Activated CD8-positive, alpha-beta T cell treated with anti-CD3 and anti-CD28 coated beads, Interleukin-2, amount 10 ng/mL, durations not matched to agents 7 days and 5 days (primary cell): ENCODE results near the gene HDGFL2. TPM values are rescaled to one million over a fixed set of nuclear protein-coding genes. Genes with fewer than 3 reads are reported as not detected.
"Not testable (repeated sequence)": the region's sequence is repeated elsewhere in the genome, so short reads cannot be mapped to it uniquely, and the experiment has no call there.

Experiments
- ATAC-seq: fragments of 150-1000 bp; cut with Tn5 transposase; one replicate; pipeline ENCODE4 v1.10.0; 2021; ENCODE audit warnings: moderate library complexity
- CTCF ChIA-PET: fragments of 350-600 bp; sonication (Branson Sonifier 250); formaldehyde crosslinking; loops from one replicate; lab custom pipeline; 2021; ENCODE audit warnings: antibody characterized with exemption; lab: Charles Lee
- POLR2A ChIA-PET: fragments of 350-600 bp; sonication (Branson Sonifier 250); formaldehyde crosslinking; loops from one replicate; lab custom pipeline; 2021; ENCODE audit warnings: antibody characterized with exemption; lab: Charles Lee
- DNase-seq: peaks from one replicate; pipeline ENCODE4 v3.0.0-alpha.2; 2020
- H3K27ac Mint-ChIP-seq: one replicate; pipeline ENCODE4 v1.8.0; 2021; ENCODE audit warnings: mild to moderate bottlenecking, mixed read lengths
- H3K27me3 Mint-ChIP-seq: one replicate; pipeline ENCODE4 v1.8.0; 2021; ENCODE audit warnings: low read depth, mixed read lengths
- H3K36me3 Mint-ChIP-seq: one replicate; pipeline ENCODE4 v1.8.0; 2021; ENCODE audit warnings: low read depth, mixed read lengths
- H3K4me1 Mint-ChIP-seq: one replicate; pipeline ENCODE4 v1.8.0; 2021; ENCODE audit warnings: low read depth, mixed read lengths
- H3K4me3 Mint-ChIP-seq: one replicate; pipeline ENCODE4 v1.8.0; 2021; ENCODE audit warnings: mild to moderate bottlenecking, mixed read lengths
- H3K9me3 Mint-ChIP-seq: one replicate; pipeline ENCODE4 v1.8.0; 2022; ENCODE audit warnings: mixed read lengths; ENCODE audit not compliant: insufficient read depth
- total RNA-seq, 2 experiments: library from RNA; stranded (reverse); gene quantifications; one replicate each; pipeline ENCODE4 v1.2.3, GENCODE V29; 2021

HDGFL2 gene
- total RNA-seq, 2 experiments from 2014 or later: 53.9 to 57.6 TPM

DNA sequence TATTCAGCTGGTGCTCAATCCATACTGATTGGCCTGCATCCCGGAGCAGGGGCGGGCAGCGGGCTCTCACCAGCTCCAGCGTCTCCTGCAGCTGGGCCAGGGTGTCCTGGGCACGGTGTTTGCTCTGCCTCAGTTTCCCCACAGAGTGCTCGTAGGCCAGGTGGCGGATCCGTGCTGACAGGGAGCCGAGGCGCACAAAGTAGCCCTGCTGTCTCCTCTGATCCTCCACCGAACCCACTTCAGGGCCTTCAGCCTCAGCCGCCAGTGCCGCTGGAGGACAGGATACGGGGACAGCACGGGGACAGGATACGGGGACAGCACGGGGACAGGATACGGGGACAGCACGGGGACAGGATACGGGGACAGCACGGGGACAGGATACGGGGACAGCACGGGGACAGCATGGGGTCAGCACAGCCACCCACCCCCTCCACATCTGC is 53.5 kb downstream of the HDGFL2 start:
- no peak overlapping the region for H3K27ac Mint-ChIP-seq
- ChIA-PET POLR2A (interaction anchor here (0.5 to 0.6 kb wide), 2 partner anchors 22 to 1376 kb away, joined by 3 read pairs; no protein-coding TSS in a partner anchor), CTCF (interaction anchor here (0.6 to 4.2 kb wide), 16 partner anchors 9 to 555 kb away, joined by 3 to 39 read pairs (median 3); partner anchors contain the start of genes DAPK3, LRG1 and PLIN5)
- no peak for DNase-seq
- no peak overlapping the region for H3K4me3 Mint-ChIP-seq
- H3K9me3 Mint-ChIP-seq: no peaks in the 10 kb centered on the region
- no peaks in the 10 kb centered on the region for H3K36me3 Mint-ChIP-seq
- no peaks in the 10 kb centered on the region for H3K4me1 Mint-ChIP-seq
- no peak for ATAC-seq
- no peaks in the 10 kb centered on the region for H3K27me3 Mint-ChIP-seq

DNA sequence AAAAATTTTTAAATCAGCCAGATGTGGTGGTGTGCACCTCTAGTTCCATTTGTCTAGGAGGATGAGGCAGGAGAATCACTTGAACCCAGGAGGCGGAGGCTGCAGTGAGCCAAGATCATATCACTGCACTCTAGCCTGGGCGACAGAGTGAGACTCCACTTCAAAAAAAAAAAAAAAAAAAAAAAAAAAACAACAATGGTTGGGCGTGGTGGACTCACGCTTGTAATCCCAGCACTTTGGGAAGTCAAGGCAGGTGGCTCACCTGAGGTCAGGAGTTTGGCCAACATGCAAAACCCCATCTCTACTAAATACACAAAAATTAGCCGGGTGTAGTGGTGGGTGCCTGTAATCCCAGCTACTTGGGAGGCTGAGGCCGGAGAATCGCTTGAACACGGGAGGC is 55.3 kb downstream of the HDGFL2 start:
- CTCF ChIA-PET: interaction anchor here (0.7 to 1.4 kb wide), 2 partner anchors 28 to 261 kb away, joined by 3 to 5 read pairs; no protein-coding TSS in a partner anchor
- ATAC-seq, POLR2A ChIA-PET, H3K4me1 Mint-ChIP-seq, H3K9me3 Mint-ChIP-seq, H3K36me3 Mint-ChIP-seq, H3K4me3 Mint-ChIP-seq, DNase-seq, H3K27ac Mint-ChIP-seq, H3K27me3 Mint-ChIP-seq: not testable (repeated sequence)

DNA sequence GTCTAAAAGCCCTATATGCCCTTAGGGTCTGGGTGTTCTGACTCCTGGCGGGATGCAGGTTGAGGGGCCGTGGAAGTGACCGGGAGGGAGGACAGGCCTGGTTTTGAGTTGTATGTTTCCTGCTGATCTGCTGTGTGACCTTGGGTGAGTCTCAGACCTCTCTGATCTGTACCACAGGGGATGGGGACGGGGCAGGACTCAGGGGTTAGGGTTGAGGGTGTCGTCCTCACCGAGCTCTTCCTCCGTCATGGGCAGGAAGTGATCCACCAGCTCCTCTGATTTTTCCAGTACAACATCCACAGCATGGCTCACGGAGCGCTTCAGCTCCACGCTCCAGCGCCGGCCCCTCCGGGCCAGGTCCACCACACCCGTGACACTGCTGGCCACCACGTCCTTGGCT is 56.7 kb downstream of the HDGFL2 start:
- peaks cover 4% of the 10 kb centered on the region for H3K27me3 Mint-ChIP-seq
- H3K4me3 Mint-ChIP-seq: no peak overlapping the region
- H3K9me3 Mint-ChIP-seq: no peaks in the 10 kb centered on the region
- no peaks in the 10 kb centered on the region for H3K36me3 Mint-ChIP-seq
- CTCF ChIA-PET: no interaction called here
- H3K4me1 Mint-ChIP-seq: no peaks in the 10 kb centered on the region
- DNase-seq (no peak), ATAC-seq (no peak)
- POLR2A ChIA-PET: no interaction called here
- no peak overlapping the region for H3K27ac Mint-ChIP-seq

DNA sequence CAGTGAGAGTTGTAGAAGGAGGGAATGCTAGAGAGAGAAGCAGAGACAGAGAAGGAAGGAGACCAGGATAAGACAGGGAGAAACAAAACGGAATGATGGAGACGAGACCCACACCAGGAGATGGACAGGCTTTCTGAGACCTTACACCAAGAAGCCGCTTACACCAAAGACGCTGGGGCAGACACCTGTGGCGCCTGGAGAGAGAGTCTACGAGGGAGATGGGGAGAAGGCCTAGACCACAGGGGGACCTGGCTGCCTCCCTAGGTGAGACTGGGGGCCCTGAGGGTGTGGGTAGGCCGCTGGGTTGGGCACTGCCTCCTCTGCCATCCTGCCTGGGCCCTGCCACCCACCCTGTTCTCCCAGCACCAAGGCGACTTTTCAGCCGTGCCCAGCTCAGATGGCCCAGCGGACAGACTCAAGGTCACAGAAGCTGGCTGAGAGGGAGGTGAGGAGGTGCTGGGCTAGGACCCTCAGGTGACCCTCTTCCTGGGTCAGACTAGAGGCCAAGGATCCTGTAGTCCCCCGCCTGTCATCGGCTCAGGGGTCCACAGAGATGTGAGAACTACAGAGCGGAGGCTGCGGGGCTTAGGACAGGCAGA is 57.9 kb downstream of the HDGFL2 start:
- no peak for ATAC-seq

DNA sequence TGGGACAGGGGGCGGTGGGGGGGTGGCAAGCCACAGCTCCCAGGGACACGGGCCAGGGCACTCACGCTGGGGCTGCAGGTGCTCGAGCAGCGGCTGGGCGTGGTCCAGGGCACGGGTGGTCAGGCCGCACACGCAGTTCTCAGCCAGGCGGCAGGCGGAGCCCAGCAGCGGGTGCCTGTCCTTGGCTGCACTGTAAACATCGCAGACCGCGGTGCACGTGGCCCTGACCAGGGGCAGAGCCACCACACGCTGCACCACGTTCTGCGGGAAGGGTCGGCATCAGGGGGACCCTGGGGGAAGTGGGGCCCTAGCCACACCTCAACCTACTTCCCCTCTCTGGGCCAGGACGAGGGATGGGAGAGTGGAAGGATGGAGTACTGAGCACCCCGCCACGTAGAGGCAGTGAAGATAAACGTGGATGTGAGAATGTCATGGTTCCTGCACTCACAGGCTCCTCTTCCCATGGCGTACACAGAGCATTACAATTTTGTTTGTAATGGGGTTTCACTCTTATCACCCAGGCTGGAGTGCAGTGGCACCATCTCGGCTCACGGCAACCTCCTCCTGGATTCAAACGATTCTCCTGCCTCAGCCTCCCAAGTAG is 59.6 kb downstream of the HDGFL2 start:
- Mint-ChIP-seq H3K9me3 (no peaks in the 10 kb centered on the region), H3K27me3 (peaks cover 7% of the 10 kb centered on the region), H3K4me3 (no peak overlapping the region), H3K27ac (no peak overlapping the region), H3K36me3 (no peaks in the 10 kb centered on the region), H3K4me1 (no peaks in the 10 kb centered on the region)
- DNase-seq (no peak), ATAC-seq (no peak)
- ChIA-PET POLR2A (no interaction called here), CTCF (interaction anchor here (5.2 kb wide), 1 partner anchor 7 kb away, joined by 39 read pairs; no protein-coding TSS in a partner anchor)

More for the DNA sequence above, 57.9 kb downstream of the HDGFL2 start:
- H3K36me3 Mint-ChIP-seq: no peaks in the 10 kb centered on the region
- CTCF ChIA-PET: no interaction called here
- DNase-seq: no peak
- H3K4me1 Mint-ChIP-seq: no peaks in the 10 kb centered on the region
- POLR2A ChIA-PET: no interaction called here
- H3K4me3 Mint-ChIP-seq: no peak overlapping the region
- no peak overlapping the region for H3K27ac Mint-ChIP-seq
- H3K9me3 Mint-ChIP-seq: no peaks in the 10 kb centered on the region
- peaks cover 7% of the 10 kb centered on the region for H3K27me3 Mint-ChIP-seq

DNA sequence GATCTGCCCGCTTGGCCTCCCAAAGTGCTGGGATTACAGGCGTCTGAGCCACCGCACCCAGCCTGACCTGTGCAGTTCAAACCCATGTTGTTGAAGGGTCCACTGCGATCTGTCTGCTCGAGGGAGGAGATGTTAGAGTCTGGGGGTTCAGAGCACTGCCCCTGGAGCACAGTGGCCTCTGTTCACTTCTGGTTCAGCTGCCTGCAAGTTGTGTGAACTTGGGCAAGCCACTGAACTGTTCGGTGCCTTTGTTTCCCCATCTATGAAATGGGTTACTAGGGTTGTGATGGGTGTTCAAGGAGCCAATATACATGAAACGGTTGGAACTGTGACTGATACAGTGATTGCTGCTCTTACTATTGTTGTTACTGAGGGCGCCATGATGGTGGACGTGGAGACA is 61.2 kb downstream of the HDGFL2 start:
- CTCF ChIA-PET: interaction anchor here (5.2 kb wide), 1 partner anchor 9 kb away, joined by 39 read pairs; no protein-coding TSS in a partner anchor
- POLR2A ChIA-PET: no interaction called here
- no peaks in the 10 kb centered on the region for H3K36me3 Mint-ChIP-seq
- DNase-seq (no peak), ATAC-seq (no peak)
- no peaks in the 10 kb centered on the region for H3K9me3 Mint-ChIP-seq
- H3K4me3 Mint-ChIP-seq: no peak overlapping the region
- no peaks in the 10 kb centered on the region for H3K4me1 Mint-ChIP-seq
- H3K27me3 Mint-ChIP-seq: peaks cover 7% of the 10 kb centered on the region
- no peak overlapping the region for H3K27ac Mint-ChIP-seq

DNA sequence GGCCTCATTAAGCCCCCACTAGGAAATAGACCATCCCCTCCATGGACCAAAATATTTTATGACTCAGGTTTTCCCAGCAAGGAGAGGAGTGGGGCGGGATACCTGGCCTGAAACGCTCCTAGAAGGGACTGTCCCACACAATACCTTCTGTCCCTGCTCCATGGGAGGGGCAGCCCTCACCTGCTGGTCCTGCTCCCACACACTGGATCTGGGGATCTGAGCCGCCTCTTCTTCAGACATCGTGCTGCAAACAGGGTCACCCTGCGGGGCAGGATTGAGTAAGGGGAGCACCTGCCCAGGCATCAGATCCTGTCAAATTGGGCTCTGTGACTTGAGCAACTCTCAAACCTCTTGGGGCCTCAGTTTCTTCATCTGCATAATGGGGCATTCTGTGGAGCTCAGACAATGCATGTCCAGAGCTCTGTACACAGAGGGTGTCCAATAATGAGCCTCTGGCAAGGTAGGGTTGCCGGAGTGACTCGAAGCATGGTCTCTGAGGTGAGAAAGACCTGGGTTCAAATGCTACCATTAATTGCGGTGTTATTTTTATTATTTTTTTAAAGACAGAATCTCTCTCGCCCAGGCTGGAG is 61.8 kb downstream of the HDGFL2 start:
- ATAC-seq (no peak), DNase-seq (no peak)
- Mint-ChIP-seq H3K27me3 (peaks cover 7% of the 10 kb centered on the region), H3K27ac (no peak overlapping the region), H3K4me1 (no peaks in the 10 kb centered on the region), H3K4me3 (no peak overlapping the region), H3K36me3 (no peaks in the 10 kb centered on the region), H3K9me3 (no peaks in the 10 kb centered on the region)
- POLR2A ChIA-PET: no interaction called here
- CTCF ChIA-PET: interaction anchor here (5.2 kb wide), 1 partner anchor 9 kb away, joined by 39 read pairs; no protein-coding TSS in a partner anchor

DNA sequence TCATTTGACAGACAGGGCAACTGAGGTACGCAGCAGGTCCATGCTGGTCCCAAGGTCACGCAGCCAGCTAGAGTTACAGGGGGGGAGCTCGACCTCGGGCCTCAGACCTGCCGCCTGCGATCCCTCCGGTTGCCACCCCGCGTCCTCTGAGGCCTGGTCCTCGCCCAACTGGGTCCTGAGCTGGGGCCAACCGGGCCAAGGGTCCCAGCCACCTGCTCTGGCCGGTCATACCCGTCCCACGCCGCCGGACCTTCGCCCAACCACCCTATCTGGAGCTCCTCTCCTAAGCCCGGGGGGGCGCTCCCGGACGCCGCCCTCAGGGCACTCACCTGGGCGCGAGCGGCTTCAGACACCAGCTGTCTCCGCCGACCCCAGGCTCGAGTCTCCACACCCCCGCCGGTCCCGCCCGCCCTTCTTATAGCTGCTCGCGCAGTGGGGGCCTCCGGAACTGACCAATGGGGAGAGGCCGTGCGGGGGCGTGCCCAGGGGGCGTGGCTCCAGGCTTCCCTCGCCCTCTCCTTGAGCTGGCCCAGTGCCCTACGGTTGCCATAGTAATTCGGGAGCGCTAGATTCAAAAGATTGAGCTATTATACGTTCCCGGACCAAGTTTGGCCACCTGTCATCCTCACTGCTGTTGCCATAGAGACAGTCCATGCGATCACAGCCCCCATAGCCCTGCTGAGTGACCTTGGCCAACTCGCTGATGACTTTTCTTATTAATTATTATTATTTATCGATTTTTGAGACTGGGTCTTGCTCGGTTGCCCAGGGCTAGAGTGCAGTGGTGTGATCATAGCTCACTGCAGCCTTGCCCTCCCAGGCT is 63.0 kb downstream of the HDGFL2 start, which contains the start of gene PLIN5:
Gene PLIN5 (minus strand): TSS at position 389 of the 823 bp plus-strand sequence. CDS start 1,150 bp downstream, outside the sequence.
- Mint-ChIP-seq H3K4me1 (peaks cover 3% of the 10 kb centered on the region), H3K27me3 (peaks cover 7% of the 10 kb centered on the region), H3K4me3 (no peak within 1 kb of the TSS), H3K36me3 (no peaks in the 10 kb centered on the region), H3K27ac (no peak within 1 kb of the TSS), H3K9me3 (no peaks in the 10 kb centered on the region)
- ChIA-PET CTCF (interaction anchor here (0.9 to 5.2 kb wide), 2 partner anchors 10 to 102 kb away, joined by 4 to 39 read pairs; no protein-coding TSS in a partner anchor), POLR2A (no interaction called here)
- ATAC-seq: peak; percentile 72
- DNase-seq: peak; percentile 42

DNA sequence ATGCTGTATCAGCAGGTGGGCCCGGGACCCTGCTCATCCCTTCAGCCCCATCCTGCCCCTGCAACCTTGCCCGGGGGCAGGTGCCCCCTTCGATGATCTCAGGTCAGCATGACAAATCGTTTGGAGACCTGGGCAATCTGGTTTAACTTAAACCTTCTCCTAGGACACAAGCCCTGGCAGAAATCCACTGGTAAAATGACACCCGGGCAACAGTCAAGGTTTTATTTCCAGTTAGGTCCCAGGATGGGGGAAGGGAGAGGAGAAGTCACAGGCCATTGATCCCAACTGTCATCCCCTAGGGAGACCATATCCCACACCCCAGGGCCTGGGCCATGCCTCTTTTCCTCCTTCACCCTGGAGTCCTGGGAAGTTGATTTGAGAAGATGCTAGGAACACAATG is 64.7 kb downstream of the HDGFL2 start:
- CTCF ChIA-PET: interaction anchor here (5.2 kb wide), 1 partner anchor 12 kb away, joined by 39 read pairs; no protein-coding TSS in a partner anchor
- peaks cover 2% of the 10 kb centered on the region for H3K36me3 Mint-ChIP-seq
- peaks cover 7% of the 10 kb centered on the region for H3K27me3 Mint-ChIP-seq
- H3K27ac Mint-ChIP-seq: no peak overlapping the region
- POLR2A ChIA-PET: no interaction called here
- ATAC-seq: no peak
- DNase-seq: no peak
- H3K9me3 Mint-ChIP-seq: peaks cover 3% of the 10 kb centered on the region
- H3K4me1 Mint-ChIP-seq: peaks cover 7% of the 10 kb centered on the region
- H3K4me3 Mint-ChIP-seq: no peak overlapping the region

DNA sequence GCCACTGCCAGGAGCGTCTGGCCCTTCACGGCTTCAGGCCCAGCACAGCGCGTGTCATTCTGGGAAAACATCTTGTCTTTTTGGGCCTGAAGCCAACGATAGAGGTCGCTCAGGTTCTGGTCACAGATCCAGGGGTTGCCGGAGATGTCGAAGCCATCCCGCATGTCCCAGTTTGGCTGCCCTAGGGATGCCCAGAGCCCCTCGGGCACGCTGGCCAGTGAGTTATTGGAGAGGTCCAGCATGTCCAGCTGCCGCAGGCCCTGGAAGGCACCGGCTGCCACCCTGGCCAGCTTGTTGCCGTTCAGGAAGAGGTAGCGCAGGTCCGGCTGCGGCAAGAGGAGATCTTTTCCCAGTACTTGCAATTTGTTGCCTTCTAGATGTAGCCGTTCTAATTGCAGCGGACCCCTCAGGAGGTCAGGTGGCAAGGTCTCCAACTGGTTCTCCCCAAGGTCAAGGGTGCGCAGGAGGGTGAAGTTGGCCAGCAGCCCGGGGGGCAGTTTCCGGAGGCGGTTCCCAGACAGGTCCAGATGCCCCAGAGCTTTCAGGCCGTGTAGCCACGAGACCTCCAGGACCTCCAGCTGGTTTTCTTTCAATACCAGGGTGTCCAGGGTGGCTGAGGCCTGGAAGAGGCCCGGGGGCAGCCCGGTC is 66.0 kb downstream of the HDGFL2 start:
- Mint-ChIP-seq H3K36me3 (peaks cover 2% of the 10 kb centered on the region), H3K27ac (no peak overlapping the region), H3K4me3 (no peak overlapping the region), H3K4me1 (peaks cover 7% of the 10 kb centered on the region), H3K9me3 (peaks cover 3% of the 10 kb centered on the region), H3K27me3 (peaks cover 7% of the 10 kb centered on the region)
- ChIA-PET POLR2A (no interaction called here), CTCF (interaction anchor here (4.0 kb wide), 1 partner anchor 14 kb away, joined by 23 read pairs; no protein-coding TSS in a partner anchor)
- no peak for ATAC-seq
- no peak for DNase-seq

DNA sequence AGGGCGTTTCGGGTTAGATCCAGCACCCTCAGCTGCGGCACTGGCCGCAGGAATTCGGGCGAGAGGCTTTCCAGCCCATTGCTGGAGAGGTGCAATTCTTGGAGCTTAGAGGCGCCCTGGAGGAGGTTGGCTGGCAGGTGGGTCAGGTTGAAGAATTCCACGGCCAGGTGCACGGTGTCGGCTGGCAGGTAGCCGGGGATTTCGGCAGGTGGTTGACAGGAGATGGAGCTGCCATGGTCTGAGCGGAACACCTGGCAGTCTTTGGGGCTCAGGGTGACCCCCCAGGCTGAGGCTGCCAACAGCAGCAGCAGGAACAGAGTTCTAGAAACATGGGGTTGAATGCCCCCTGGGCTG is 66.5 kb downstream of the HDGFL2 start:
- Mint-ChIP-seq H3K4me1 (peaks cover 7% of the 10 kb centered on the region), H3K27me3 (peaks cover 4% of the 10 kb centered on the region), H3K4me3 (no peak overlapping the region), H3K27ac (no peak overlapping the region), H3K9me3 (peaks cover 3% of the 10 kb centered on the region), H3K36me3 (peaks cover 2% of the 10 kb centered on the region)
- no peak for ATAC-seq
- POLR2A ChIA-PET: no interaction called here
- no peak for DNase-seq
- CTCF ChIA-PET: interaction anchor here (4.0 kb wide), 1 partner anchor 14 kb away, joined by 23 read pairs; no protein-coding TSS in a partner anchor
